Activated naive CD4-positive, alpha-beta T cell treated with anti-CD3 and anti-CD28 coated beads for 36 hours (primary cell): ENCODE measurements around the gene CNTNAP1. TPM values are rescaled to one million over a fixed set of nuclear protein-coding genes. Genes with fewer than 3 reads are reported as not detected.

Source experiments
- CTCF ChIA-PET: fragments of 350-600 bp; sonication (Branson Sonifier 250); formaldehyde crosslinking; loops from one replicate; lab custom pipeline; 2021; ENCODE audit warnings: antibody characterized with exemption; lab: Charles Lee
- DNase-seq: peaks from one replicate; pipeline ENCODE4 v3.0.0-alpha.2; 2020
- H3K27ac Mint-ChIP-seq: one replicate; pipeline ENCODE4 v1.8.0; 2021; ENCODE audit warnings: mild to moderate bottlenecking, mixed read lengths
- H3K27me3 Mint-ChIP-seq: one replicate; pipeline ENCODE4 v1.8.0; 2021; ENCODE audit warnings: low read depth, mixed read lengths
- H3K36me3 Mint-ChIP-seq: one replicate; pipeline ENCODE4 v1.8.0; 2021; ENCODE audit warnings: low read depth, mixed read lengths
- H3K4me1 Mint-ChIP-seq: one replicate; pipeline ENCODE4 v1.8.0; 2021; ENCODE audit warnings: low read depth, mixed read lengths
- H3K4me3 Mint-ChIP-seq: one replicate; pipeline ENCODE4 v1.8.0; 2021; ENCODE audit warnings: mild to moderate bottlenecking, moderate library complexity, mixed read lengths
- H3K9me3 Mint-ChIP-seq: one replicate; pipeline ENCODE4 v1.8.0; 2021; ENCODE audit warnings: mixed read lengths
- intact Hi-C: fragments of 100-400 bp; cut with micrococcal nuclease; formaldehyde crosslinking; loops from one replicate; pipeline ENCODE4 v1.15.1; 2023
- total RNA-seq, 2 experiments: library from RNA; stranded (reverse); gene quantifications; one replicate each; pipeline ENCODE4 v1.2.3, GENCODE V29; 2021

Gene CNTNAP1
- 1 to 10 TPM; 1.4 to 1.5 TPM for total RNA-seq

GRCh38 chr17:42681976-42682721 lies at the start of gene CNTNAP1:
Gene CNTNAP1, plus strand, starts transcription at chr17:42682531. Its CDS starts 299 bp downstream, at chr17:42682830.
- peak; percentile 39 for DNase-seq
- Mint-ChIP-seq H3K27ac (no peak within 1 kb of the TSS), H3K36me3 (no peaks in the 10 kb centered on the region), H3K27me3 (peaks cover 40% of the 10 kb centered on the region), H3K9me3 (no peaks in the 10 kb centered on the region), H3K4me1 (peaks cover 47% of the 10 kb centered on the region), H3K4me3 (peak within 1 kb of the TSS; percentile 67)
- intact Hi-C loops: no loop called here
- CTCF ChIA-PET: interaction anchor here (1.9 kb wide), 1 partner anchor 104 kb away, joined by 9 read pairs; the partner anchor contains the start of gene PSMC3IP

GRCh38 chr17:42632949-42633444 lies 49.3 kb upstream of the CNTNAP1 start:
- intact Hi-C loops: no loop called here

GRCh38 chr17:42639525-42640113 lies 42.7 kb upstream of the CNTNAP1 start:
- intact Hi-C loops: no loop called here
- H3K27ac Mint-ChIP-seq: no peak overlapping the region
- no peaks in the 10 kb centered on the region for H3K9me3 Mint-ChIP-seq
- H3K27me3 Mint-ChIP-seq: peaks cover 4% of the 10 kb centered on the region
- CTCF ChIA-PET: no interaction called here
- DNase-seq: no peak
- no peaks in the 10 kb centered on the region for H3K4me1 Mint-ChIP-seq
- H3K4me3 Mint-ChIP-seq: no peak overlapping the region
- H3K36me3 Mint-ChIP-seq: no peaks in the 10 kb centered on the region

More at GRCh38 chr17:42632949-42633444, 49.3 kb upstream of the CNTNAP1 start:
- H3K4me3 Mint-ChIP-seq: no peak overlapping the region
- DNase-seq: no peak
- H3K36me3 Mint-ChIP-seq: no peaks in the 10 kb centered on the region
- H3K9me3 Mint-ChIP-seq: no peaks in the 10 kb centered on the region
- no peaks in the 10 kb centered on the region for H3K4me1 Mint-ChIP-seq
- CTCF ChIA-PET: no interaction called here
- no peaks in the 10 kb centered on the region for H3K27me3 Mint-ChIP-seq
- H3K27ac Mint-ChIP-seq: no peak overlapping the region

GRCh38 chr17:42640121-42640520 lies 42.2 kb upstream of the CNTNAP1 start:
- no peaks in the 10 kb centered on the region for H3K9me3 Mint-ChIP-seq
- H3K4me1 Mint-ChIP-seq: no peaks in the 10 kb centered on the region
- no peak overlapping the region for H3K27ac Mint-ChIP-seq
- CTCF ChIA-PET: no interaction called here
- H3K36me3 Mint-ChIP-seq: no peaks in the 10 kb centered on the region
- no peak for DNase-seq
- intact Hi-C loops: no loop called here
- peaks cover 4% of the 10 kb centered on the region for H3K27me3 Mint-ChIP-seq
- no peak overlapping the region for H3K4me3 Mint-ChIP-seq

GRCh38 chr17:42642336-42642735 lies 40.0 kb upstream of the CNTNAP1 start:
- Mint-ChIP-seq H3K27ac (no peak overlapping the region), H3K4me1 (no peaks in the 10 kb centered on the region), H3K4me3 (no peak overlapping the region), H3K9me3 (no peaks in the 10 kb centered on the region), H3K27me3 (peaks cover 4% of the 10 kb centered on the region), H3K36me3 (no peaks in the 10 kb centered on the region)
- intact Hi-C loops: no loop called here
- CTCF ChIA-PET: no interaction called here
- DNase-seq: no peak

- Mint-ChIP-seq H3K4me3 (no peak overlapping the region), H3K36me3 (no peaks in the 10 kb centered on the region), H3K27me3 (peaks cover 3% of the 10 kb centered on the region), H3K4me1 (no peaks in the 10 kb centered on the region), H3K9me3 (no peaks in the 10 kb centered on the region), H3K27ac (no peak overlapping the region)
- CTCF ChIA-PET: interaction anchor here (1.3 kb wide), 1 partner anchor 27 kb away, joined by 3 read pairs; no protein-coding TSS in a partner anchor
- no peak for DNase-seq
- intact Hi-C loops: no loop called here
Observed at GRCh38 chr17:42647778-42648177, 34.6 kb upstream of the CNTNAP1 start.

- intact Hi-C loops: no loop called here
- H3K9me3 Mint-ChIP-seq: no peaks in the 10 kb centered on the region
- no peak overlapping the region for H3K4me3 Mint-ChIP-seq
- H3K36me3 Mint-ChIP-seq: no peaks in the 10 kb centered on the region
- CTCF ChIA-PET: interaction anchor here (0.6 kb wide), 2 partner anchors 11 to 74 kb away, joined by 3 read pairs; no protein-coding TSS in a partner anchor
- no peak for DNase-seq
- H3K27me3 Mint-ChIP-seq: peaks cover 10% of the 10 kb centered on the region
- peaks cover 13% of the 10 kb centered on the region for H3K4me1 Mint-ChIP-seq
- no peak overlapping the region for H3K27ac Mint-ChIP-seq
Observed at GRCh38 chr17:42651392-42651791, 30.9 kb upstream of the CNTNAP1 start.

- CTCF ChIA-PET: interaction anchor here (1.0 kb wide), 1 partner anchor 75 kb away, joined by 4 read pairs; no protein-coding TSS in a partner anchor
- H3K27ac Mint-ChIP-seq: no peak overlapping the region
Observed at GRCh38 chr17:42653179-42654124, 28.9 kb upstream of the CNTNAP1 start.

GRCh38 chr17:42655528-42655927 lies 26.8 kb upstream of the CNTNAP1 start:
- Mint-ChIP-seq H3K27me3 (peaks cover 10% of the 10 kb centered on the region), H3K27ac (no peak overlapping the region), H3K4me1 (peaks cover 25% of the 10 kb centered on the region), H3K36me3 (no peaks in the 10 kb centered on the region), H3K4me3 (no peak overlapping the region), H3K9me3 (peaks cover 3% of the 10 kb centered on the region)
- no peak for DNase-seq
- CTCF ChIA-PET: interaction anchor here (0.7 to 1.9 kb wide), 2 partner anchors 24 to 25 kb away, joined by 5 to 6 read pairs; no protein-coding TSS in a partner anchor
- intact Hi-C loops: loop anchor here (5.0 kb wide), 2 partner anchors 48 to 78 kb away; partner anchors contain the start of genes PSMC3IP, RETREG3 and TUBG1

More at GRCh38 chr17:42653179-42654124, 28.9 kb upstream of the CNTNAP1 start:
- intact Hi-C loops: no loop called here
- peaks cover 3% of the 10 kb centered on the region for H3K9me3 Mint-ChIP-seq
- H3K4me1 Mint-ChIP-seq: peaks cover 17% of the 10 kb centered on the region
- H3K4me3 Mint-ChIP-seq: peak overlapping the region; percentile 18
- H3K36me3 Mint-ChIP-seq: no peaks in the 10 kb centered on the region
- no peak for DNase-seq
- peaks cover 10% of the 10 kb centered on the region for H3K27me3 Mint-ChIP-seq

- intact Hi-C loops: loop anchor here (5.0 kb wide), 2 partner anchors 51 to 81 kb away; partner anchors contain the start of genes PSMC3IP, RETREG3 and TUBG1
- H3K4me3 Mint-ChIP-seq: peak overlapping the region; percentile 87
- CTCF ChIA-PET: interaction anchor here (1.7 kb wide), 1 partner anchor 79 kb away, joined by 3 read pairs; no protein-coding TSS in a partner anchor
- H3K36me3 Mint-ChIP-seq: no peaks in the 10 kb centered on the region
- H3K27ac Mint-ChIP-seq: peak overlapping the region; percentile 39
- H3K4me1 Mint-ChIP-seq: peaks cover 25% of the 10 kb centered on the region
- peaks cover 3% of the 10 kb centered on the region for H3K9me3 Mint-ChIP-seq
- H3K27me3 Mint-ChIP-seq: peaks cover 7% of the 10 kb centered on the region
- DNase-seq: no peak
Observed at GRCh38 chr17:42657824-42658588, 24.3 kb upstream of the CNTNAP1 start.
